ENCODE results near the gene OSBPL2. TPM values are rescaled to one million over a fixed set of nuclear protein-coding genes. Genes with fewer than 3 reads are reported as not detected.

Gene OSBPL2
- total and polyA plus RNA-seq, 7 donors, result 27.0 to 36.8 (median 31.7) TPM

GRCh38 chr20:62281161-62281933 is 43.0 kb downstream of the OSBPL2 start:
- Histone ChIP-seq H3K27ac (no peak overlapping the region), H3K27me3 (no peaks in the 10 kb centered on the region), H3K36me3 (peaks cover 18 to 87% (median 48%) of the 10 kb centered on the region in 4 donors), H3K4me3 (no peak overlapping the region), H3K9me3 (no peaks in the 10 kb centered on the region), H3K4me1 (no peaks in the 10 kb centered on the region)
- TF ChIP-seq CTCF (IDR thresholded peaks at IDR 0.05) (no peak), POLR2A (IDR thresholded peaks at IDR 0.05) (no peak), EP300 (IDR thresholded peaks at IDR 0.05) (no peak), POLR2AphosphoS5 (IDR thresholded peaks at IDR 0.05) (no peak)
- WGBS, 2 donors, result 95 to 96% methylated on average over 31 of the region's 31 CpGs
- intact Hi-C loops (cut with DNase I), result no loop called here
- DNase-seq, result no peak

GRCh38 chr20:62282103-62282502 is 43.8 kb downstream of the OSBPL2 start:
- Histone ChIP-seq H3K9me3 (no peaks in the 10 kb centered on the region), H3K36me3 (peaks cover 18 to 92% (median 51%) of the 10 kb centered on the region in 4 donors), H3K27me3 (no peaks in the 10 kb centered on the region), H3K4me3 (no peak overlapping the region), H3K4me1 (no peaks in the 10 kb centered on the region), H3K27ac (no peak overlapping the region)
- intact Hi-C loops (cut with DNase I), result no loop called here
- no peak for TF ChIP-seq POLR2A (IDR thresholded peaks at IDR 0.05)
- TF ChIP-seq EP300 (IDR thresholded peaks at IDR 0.05), result no peak
- no peak for TF ChIP-seq POLR2AphosphoS5 (IDR thresholded peaks at IDR 0.05)
- TF ChIP-seq CTCF (IDR thresholded peaks at IDR 0.05), result no peak
- DNase-seq, result no peak
- WGBS, 2 donors, result 96% methylated on average over 7 of the region's 7 CpGs

DNA sequence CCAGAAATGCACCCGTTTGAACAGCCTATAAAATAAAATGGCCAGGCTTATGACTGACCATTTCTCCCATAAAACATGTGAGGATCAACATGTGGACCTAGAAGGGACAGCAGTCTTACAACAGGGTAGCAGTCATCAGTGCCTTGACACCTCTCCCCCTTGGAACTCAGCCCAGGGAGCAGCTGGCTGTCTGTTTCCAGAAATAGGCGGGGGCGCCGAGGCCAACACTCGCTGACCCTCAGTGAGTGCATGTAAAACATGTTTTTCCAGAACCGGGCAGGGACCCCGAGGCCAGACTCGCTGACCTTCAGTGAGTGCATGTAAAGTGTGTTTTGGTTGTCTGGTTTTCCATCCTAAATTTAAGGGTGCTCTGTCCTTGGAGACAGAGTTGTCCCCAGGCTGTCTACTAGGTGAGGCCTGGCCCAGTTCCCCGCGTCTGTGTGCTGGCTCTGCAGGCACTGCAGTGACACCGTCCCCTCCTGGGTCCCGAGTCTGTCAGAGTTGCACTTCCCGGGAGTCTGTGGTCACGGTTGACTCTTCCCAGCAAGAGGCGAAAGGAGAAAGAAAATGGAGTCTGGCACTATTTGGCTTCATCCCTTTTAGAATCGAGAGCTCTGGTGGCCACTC is 44.7 kb downstream of the OSBPL2 start:
- intact Hi-C loops (cut with DNase I), result no loop called here
- 84 to 85% methylated on average over 16 of the region's 16 CpGs for WGBS, 2 donors
- no peak overlapping the region for H3K4me3 ChIP-seq
- no peaks in the 10 kb centered on the region for H3K27me3 ChIP-seq
- no peaks in the 10 kb centered on the region for H3K9me3 ChIP-seq
- peaks cover 18 to 92% (median 50%) of the 10 kb centered on the region in 4 donors for H3K36me3 ChIP-seq
- no peak overlapping the region for H3K27ac ChIP-seq
- H3K4me1 ChIP-seq, result no peaks in the 10 kb centered on the region
- no peak for DNase-seq
- TF ChIP-seq EP300 (IDR thresholded peaks at IDR 0.05) (no peak), POLR2AphosphoS5 (IDR thresholded peaks at IDR 0.05) (no peak), POLR2A (IDR thresholded peaks at IDR 0.05) (no peak), CTCF (IDR thresholded peaks at IDR 0.05) (no peak)

GRCh38 chr20:62284448-62284847 is 46.1 kb downstream of the OSBPL2 start:
- WGBS, 2 donors, result 89 to 93% methylated on average over 6 of the region's 6 CpGs

More at GRCh38 chr20:62284448-62284847, 46.1 kb downstream of the OSBPL2 start:
- DNase-seq, result no peak
- intact Hi-C loops (cut with DNase I), result no loop called here
- H3K4me1 ChIP-seq, result no peaks in the 10 kb centered on the region
- no peak overlapping the region for H3K27ac ChIP-seq
- H3K9me3 ChIP-seq, result no peaks in the 10 kb centered on the region
- H3K36me3 ChIP-seq, result peaks cover 13 to 92% (median 49%) of the 10 kb centered on the region in 4 donors
- no peak overlapping the region for H3K4me3 ChIP-seq
- TF ChIP-seq CTCF (IDR thresholded peaks at IDR 0.05), result no peak
- no peak for TF ChIP-seq POLR2A (IDR thresholded peaks at IDR 0.05)
- no peaks in the 10 kb centered on the region for H3K27me3 ChIP-seq
